SU-DHL-6 (cell line): Measurements from ENCODE around the gene FRMD4B.

Source experiments
- H2AFZ ChIP-seq: fragments of 200-600 bp; sonication (generic); 2 replicates; pipeline ENCODE4 v1.6.1; 2014; ENCODE audit warnings: low read depth, mild to moderate bottlenecking, moderate library complexity, mixed read lengths, antibody characterized with exemption, low read length; ENCODE audit not compliant: severe bottlenecking
- H3F3A ChIP-seq: fragments of 200-600 bp; shearing (Covaris generic); 2 replicates; pipeline ENCODE4 v1.6.0; 2016; ENCODE audit warnings: antibody characterized with exemption, mild to moderate bottlenecking; ENCODE audit not compliant: insufficient read depth
- H3K27ac ChIP-seq: fragments of 200-600 bp; sonication (generic); 2 replicates; pipeline ENCODE4 v1.5.1; 2016; ENCODE audit warnings: low read depth, mild to moderate bottlenecking, low read length, moderate library complexity, mixed read lengths
- H3K27me3 ChIP-seq: fragments of 200-600 bp; sonication (generic), shearing (Covaris generic); 2 replicates; pipeline ENCODE4 v1.6.0; 2014; ENCODE audit warnings: mild to moderate bottlenecking, low read length
- H3K36me3 ChIP-seq: fragments of 200-600 bp; sonication (generic); 2 replicates; pipeline ENCODE4 v1.6.1; 2014; ENCODE audit warnings: mild to moderate bottlenecking, low read length, mixed read lengths
- H3K4me2 ChIP-seq: fragments of 300-600, 200-600 bp; shearing (Covaris generic), sonication (generic); 2 replicates; pipeline ENCODE4 v1.6.0; 2014; ENCODE audit warnings: low read length, low read depth, mild to moderate bottlenecking; ENCODE audit not compliant: poor library complexity, severe bottlenecking
- H3K4me3 ChIP-seq: fragments of 200-600 bp; sonication (generic); 2 replicates; pipeline ENCODE4 v1.5.1; 2014; ENCODE audit warnings: antibody characterized with exemption, low read length, mild to moderate bottlenecking, mixed read lengths; ENCODE audit not compliant: insufficient read depth, poor library complexity, severe bottlenecking
- H3K79me2 ChIP-seq: fragments of 200-600 bp; sonication (generic); 2 replicates; pipeline ENCODE4 v1.6.1; 2014; ENCODE audit warnings: mild to moderate bottlenecking, low read length, moderate library complexity; ENCODE audit not compliant: insufficient read depth
- H3K9ac ChIP-seq: fragments of 200-600 bp; sonication (generic); 2 replicates; pipeline ENCODE4 v1.7.0; 2014; ENCODE audit warnings: mild to moderate bottlenecking, low read length
- H3K9me2 ChIP-seq: fragments of 200-600 bp; sonication (generic); replicated peaks from 2 replicates; pipeline ENCODE4 v1.6.1; 2014; ENCODE audit warnings: low read length; ENCODE audit not compliant: insufficient read depth
- H3K9me3 ChIP-seq: fragments of 200-600 bp; sonication (generic); 2 replicates; pipeline ENCODE4 v1.6.1; 2014; ENCODE audit warnings: low read length, mixed read lengths; ENCODE audit not compliant: insufficient read depth
- H4K20me1 ChIP-seq: fragments of 200-600 bp; sonication (generic); 2 replicates; pipeline ENCODE4 v1.6.1; 2014; ENCODE audit warnings: low read depth, mild to moderate bottlenecking, antibody characterized with exemption, low read length, moderate library complexity, mixed read lengths
- EZH2phosphoT487 ChIP-seq: fragments of 200-600 bp; sonication (generic), shearing (Covaris generic); conservative IDR thresholded peaks from 2 replicates; pipeline ENCODE4 v1.6.1; 2018; ENCODE audit warnings: mild to moderate bottlenecking, antibody characterized with exemption, low read length, moderate library complexity, mixed read lengths
- TF ChIP-seq, protein P1 (sequence below): fragments of 200-600 bp; sonication (generic); IDR thresholded peaks from one replicate; pipeline ENCODE4 v1.5.1; 2017; ENCODE audit warnings: antibody characterized with exemption, mild to moderate bottlenecking, low read length, moderate library complexity; ENCODE audit not compliant: insufficient read depth, poor library complexity, severe bottlenecking

Gene FRMD4B

DNA sequence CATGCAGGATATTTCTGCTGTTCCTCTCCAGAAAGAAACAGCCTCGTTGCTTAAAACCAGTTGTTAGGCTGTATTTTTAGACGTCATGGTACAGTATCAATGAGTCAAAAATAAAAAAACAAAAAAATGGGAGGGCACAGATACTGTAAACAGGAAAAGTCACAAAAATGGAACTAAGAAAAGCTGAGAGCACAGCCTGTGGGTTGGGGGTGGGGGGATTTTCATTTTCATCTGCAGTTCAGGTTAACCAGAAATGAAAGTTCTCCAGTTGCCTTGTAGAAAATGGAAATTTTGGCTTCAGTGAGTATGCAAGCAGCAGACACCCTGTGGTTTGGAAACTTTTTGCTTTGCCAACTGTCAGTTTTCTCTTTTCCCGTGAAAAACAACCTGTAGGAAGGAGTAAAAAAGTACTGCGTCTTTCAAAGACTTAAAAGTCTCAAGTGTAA, 59.0 kb downstream of the FRMD4B start:
- Histone ChIP-seq H3K79me2 (no peaks in the 10 kb centered on the region), H3K9me2 (no peaks in the 10 kb centered on the region), H4K20me1 (no peaks in the 10 kb centered on the region), H3F3A (no peaks in the 10 kb centered on the region), H3K27ac (no peak overlapping the region), H2AFZ (no peak overlapping the region), H3K4me3 (no peak overlapping the region), H3K9me3 (no peaks in the 10 kb centered on the region), H3K4me2 (no peak overlapping the region), H3K27me3 (no peaks in the 10 kb centered on the region), H3K36me3 (no peaks in the 10 kb centered on the region), H3K9ac (no peak overlapping the region)
- TF ChIP-seq, protein P1, sequence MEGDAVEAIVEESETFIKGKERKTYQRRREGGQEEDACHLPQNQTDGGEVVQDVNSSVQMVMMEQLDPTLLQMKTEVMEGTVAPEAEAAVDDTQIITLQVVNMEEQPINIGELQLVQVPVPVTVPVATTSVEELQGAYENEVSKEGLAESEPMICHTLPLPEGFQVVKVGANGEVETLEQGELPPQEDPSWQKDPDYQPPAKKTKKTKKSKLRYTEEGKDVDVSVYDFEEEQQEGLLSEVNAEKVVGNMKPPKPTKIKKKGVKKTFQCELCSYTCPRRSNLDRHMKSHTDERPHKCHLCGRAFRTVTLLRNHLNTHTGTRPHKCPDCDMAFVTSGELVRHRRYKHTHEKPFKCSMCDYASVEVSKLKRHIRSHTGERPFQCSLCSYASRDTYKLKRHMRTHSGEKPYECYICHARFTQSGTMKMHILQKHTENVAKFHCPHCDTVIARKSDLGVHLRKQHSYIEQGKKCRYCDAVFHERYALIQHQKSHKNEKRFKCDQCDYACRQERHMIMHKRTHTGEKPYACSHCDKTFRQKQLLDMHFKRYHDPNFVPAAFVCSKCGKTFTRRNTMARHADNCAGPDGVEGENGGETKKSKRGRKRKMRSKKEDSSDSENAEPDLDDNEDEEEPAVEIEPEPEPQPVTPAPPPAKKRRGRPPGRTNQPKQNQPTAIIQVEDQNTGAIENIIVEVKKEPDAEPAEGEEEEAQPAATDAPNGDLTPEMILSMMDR = no peak
- no peak for TF ChIP-seq EZH2phosphoT487

DNA sequence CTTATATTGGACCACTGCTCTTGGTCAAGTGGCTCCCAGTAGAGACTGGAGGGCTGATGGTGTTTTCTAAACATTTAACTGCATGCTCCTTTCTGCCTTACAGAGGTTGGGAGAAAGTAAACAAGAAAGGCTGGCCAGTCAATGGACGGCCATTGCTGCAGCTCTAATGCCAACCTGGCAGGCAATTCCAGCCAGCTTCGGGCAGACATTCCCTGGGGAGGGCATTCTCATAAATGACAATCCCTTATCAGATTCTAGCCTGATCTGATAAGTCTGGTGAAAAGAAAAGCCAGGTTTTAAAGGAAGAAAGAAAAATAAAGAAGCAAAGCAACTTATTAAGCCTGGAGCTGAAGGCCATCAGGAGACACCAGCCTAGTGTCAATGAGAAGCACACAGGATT, 60.7 kb downstream of the FRMD4B start:
- no peak overlapping the region for H3K4me2 ChIP-seq
- no peak overlapping the region for H2AFZ ChIP-seq
- no peak overlapping the region for H3K9ac ChIP-seq
- H3F3A ChIP-seq = no peaks in the 10 kb centered on the region
- H3K27ac ChIP-seq = no peak overlapping the region
- no peaks in the 10 kb centered on the region for H4K20me1 ChIP-seq
- no peaks in the 10 kb centered on the region for H3K9me2 ChIP-seq
- no peaks in the 10 kb centered on the region for H3K9me3 ChIP-seq
- H3K36me3 ChIP-seq = no peaks in the 10 kb centered on the region
- H3K4me3 ChIP-seq = no peak overlapping the region
- TF ChIP-seq, protein P1 = no peak
- TF ChIP-seq EZH2phosphoT487 = no peak
- no peaks in the 10 kb centered on the region for H3K27me3 ChIP-seq
- no peaks in the 10 kb centered on the region for H3K79me2 ChIP-seq

DNA sequence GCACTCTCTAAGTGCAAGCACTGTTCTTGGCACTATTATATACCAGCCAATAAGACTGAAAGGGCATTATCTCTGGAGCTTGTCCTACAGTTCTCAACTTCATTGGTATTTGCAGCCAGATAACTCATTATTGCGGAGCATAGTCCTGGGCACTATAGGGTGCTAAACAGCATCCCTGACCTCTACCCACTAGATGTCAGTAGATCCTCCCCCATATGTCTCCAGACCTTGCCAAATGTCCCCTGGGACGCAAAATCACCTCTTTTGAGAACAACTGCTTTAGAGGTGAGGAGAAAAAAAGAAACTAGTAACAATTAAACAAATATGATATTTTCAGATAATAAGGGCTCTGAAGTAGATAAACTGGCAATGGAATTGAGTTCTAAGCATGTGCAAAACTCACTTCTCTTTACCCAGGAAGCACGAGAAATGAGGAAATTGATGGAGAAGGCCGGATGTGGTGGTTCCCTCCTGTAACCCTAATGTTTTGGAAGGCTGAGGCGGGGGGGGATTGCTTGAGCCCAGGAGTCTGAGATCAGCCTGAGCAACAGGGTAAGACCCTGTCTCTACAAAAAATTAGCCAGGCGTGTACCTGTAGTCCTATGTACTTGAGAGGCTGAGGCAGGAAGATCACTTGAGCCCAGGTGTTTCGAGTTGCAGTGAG, 61.4 kb downstream of the FRMD4B start:
- H3K36me3 ChIP-seq = no peaks in the 10 kb centered on the region
- no peaks in the 10 kb centered on the region for H3K79me2 ChIP-seq
- no peak overlapping the region for H3K27ac ChIP-seq
- no peak overlapping the region for H3K4me3 ChIP-seq
- no peaks in the 10 kb centered on the region for H4K20me1 ChIP-seq
- H3K4me2 ChIP-seq = no peak overlapping the region
- TF ChIP-seq, protein P1 = no peak
- TF ChIP-seq EZH2phosphoT487 = no peak
- H3F3A ChIP-seq = no peaks in the 10 kb centered on the region
- no peak overlapping the region for H3K9ac ChIP-seq
- no peaks in the 10 kb centered on the region for H3K9me2 ChIP-seq
- no peak overlapping the region for H2AFZ ChIP-seq
- no peaks in the 10 kb centered on the region for H3K9me3 ChIP-seq
- H3K27me3 ChIP-seq = no peaks in the 10 kb centered on the region
